CD4-positive, alpha-beta T cell treated with Interleukin-10 for 1 hour (primary cell): ENCODE data around the gene LSR.
A peak's percentile ranks its signal among the peaks of the same experiment; 100 is the strongest.
"Not testable (repeated sequence)": the region's sequence is repeated elsewhere in the genome, so short reads cannot be mapped to it uniquely, and the experiment has no call there.

ENCODE experiments used
- DNase-seq: peaks from one replicate; pipeline ENCODE4 v3.0.0-alpha.2; 2020

Gene LSR

DNA sequence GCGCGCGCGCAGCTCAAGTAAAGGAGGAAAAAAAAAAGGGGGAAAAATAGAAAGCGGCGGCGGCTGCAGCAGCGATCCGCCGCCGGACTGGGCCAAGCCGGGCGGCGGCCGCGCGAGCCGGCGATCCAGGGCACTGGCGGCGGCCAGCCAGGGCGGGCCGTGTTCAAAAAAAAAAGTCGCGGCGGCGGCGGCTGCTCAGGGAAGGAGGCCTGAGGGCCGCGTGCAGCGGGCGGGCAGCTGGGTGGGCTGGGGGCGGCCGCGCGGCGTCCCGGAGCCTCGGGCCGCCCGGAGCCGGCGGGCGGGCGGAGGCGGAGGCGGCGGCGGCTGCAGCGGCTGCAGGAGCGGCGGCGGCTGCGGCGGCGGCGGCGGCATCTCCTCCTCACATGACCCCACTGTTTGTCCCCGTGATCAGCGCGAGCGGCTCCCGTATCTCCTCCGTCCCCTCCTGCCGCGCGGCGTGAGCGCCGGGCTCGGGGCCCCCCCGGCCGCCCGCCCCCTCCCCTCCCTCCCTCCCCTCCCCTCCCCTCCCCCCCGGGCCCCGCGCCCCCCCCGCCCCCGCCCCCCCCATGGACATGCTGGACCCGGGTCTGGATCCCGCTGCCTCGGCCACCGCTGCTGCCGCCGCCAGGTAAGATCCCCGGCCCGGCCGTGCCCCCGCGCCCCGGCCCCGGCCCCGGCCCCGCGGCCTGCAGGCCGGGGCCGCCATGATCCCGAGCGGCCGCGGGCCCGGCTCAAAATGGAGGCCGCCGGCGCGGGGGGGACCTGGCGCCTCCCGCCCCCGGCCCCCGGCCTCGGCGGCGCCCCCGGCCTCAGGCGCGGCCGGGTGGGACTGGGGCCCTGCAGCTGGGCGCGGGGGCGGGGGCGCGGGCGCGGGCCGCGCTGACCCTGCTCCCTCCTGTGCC is 20.0 kb downstream of the LSR start, which contains the start of gene USF2:
Gene USF2 (plus strand): TSS at position 427 of the 902 bp plus-strand sequence. CDS start 140 bp downstream, at position 567.
- peak; percentile 66 for DNase-seq

DNA sequence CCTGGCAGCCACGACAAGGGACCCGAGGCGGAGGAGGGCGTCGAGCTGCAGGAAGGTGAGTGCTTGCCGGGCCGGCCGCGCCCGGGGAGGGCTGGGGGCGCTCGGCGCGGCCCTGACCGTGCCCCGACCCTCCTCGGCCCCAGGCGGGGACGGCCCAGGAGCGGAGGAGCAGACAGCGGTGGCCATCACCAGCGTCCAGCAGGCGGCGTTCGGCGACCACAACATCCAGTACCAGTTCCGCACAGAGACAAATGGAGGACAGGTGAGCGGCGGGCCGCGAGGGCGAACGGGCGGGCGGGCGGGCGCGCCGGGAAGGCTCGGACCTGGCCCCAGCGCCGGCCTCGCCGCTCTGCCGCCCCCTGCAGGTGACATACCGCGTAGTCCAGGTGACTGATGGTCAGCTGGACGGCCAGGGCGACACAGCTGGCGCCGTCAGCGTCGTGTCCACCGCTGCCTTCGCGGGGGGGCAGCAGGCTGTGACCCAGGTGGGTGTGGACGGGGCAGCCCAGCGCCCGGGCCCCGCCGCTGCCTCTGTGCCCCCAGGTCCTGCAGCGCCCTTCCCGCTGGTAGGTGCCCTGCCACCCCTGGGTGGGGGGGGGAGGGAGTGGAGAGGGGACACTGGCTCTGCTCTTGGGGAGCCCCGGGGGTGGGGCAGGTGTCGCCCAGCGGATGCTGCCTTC is 20.8 kb downstream of the LSR start:
- peak; percentile 84 for DNase-seq

DNA sequence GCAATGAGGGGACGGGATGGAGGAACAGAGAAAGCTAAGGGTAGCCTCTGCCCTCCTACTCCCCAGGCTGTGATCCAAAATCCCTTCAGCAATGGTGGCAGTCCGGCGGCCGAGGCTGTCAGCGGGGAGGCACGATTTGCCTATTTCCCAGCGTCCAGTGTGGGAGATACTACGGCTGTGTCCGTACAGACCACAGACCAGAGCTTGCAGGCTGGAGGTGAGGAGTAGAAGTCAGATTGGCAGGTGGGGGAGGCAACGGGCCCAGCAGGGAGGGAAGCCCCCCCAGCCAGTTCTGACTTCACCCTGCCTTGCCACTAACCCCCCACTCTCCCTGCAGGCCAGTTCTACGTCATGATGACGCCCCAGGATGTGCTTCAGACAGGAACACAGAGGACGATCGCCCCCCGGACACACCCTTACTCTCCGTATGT is 21.6 kb downstream of the LSR start:
- DNase-seq: no peak

- DNase-seq: no peak
These were observed 22.7 kb downstream of the LSR start for GRCh38 chr19:35271546-35271945.

DNA sequence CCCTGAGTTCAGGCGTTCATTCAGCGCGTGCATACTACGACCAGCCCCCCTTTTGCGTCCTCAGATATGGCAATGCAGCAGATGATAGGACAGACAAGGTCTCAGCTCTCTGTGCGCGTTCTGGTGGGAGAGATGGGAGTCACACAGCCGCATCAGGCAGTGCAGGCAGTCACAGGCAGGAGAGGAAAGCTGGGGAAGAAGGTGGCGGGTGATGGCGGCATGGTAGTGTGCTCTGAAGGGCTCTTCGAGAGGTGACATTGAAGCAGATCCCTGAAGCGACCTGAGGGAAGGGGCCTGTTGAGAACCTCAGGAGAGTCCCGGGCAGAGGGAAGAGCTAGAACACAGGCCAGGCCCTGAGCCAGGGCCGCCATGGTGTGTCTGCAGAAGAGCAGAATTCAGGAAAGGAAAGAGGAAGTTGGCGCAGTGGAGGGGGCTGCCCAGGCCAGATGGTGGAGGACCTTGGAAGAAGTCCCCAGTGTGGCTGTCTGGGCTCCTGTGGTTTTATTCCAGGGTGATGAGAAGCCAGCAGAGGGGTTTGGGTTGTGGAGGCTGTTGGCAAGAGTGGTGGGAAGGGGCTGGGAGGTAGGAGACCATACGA is 23.4 kb downstream of the LSR start:
- no peak for DNase-seq

DNA sequence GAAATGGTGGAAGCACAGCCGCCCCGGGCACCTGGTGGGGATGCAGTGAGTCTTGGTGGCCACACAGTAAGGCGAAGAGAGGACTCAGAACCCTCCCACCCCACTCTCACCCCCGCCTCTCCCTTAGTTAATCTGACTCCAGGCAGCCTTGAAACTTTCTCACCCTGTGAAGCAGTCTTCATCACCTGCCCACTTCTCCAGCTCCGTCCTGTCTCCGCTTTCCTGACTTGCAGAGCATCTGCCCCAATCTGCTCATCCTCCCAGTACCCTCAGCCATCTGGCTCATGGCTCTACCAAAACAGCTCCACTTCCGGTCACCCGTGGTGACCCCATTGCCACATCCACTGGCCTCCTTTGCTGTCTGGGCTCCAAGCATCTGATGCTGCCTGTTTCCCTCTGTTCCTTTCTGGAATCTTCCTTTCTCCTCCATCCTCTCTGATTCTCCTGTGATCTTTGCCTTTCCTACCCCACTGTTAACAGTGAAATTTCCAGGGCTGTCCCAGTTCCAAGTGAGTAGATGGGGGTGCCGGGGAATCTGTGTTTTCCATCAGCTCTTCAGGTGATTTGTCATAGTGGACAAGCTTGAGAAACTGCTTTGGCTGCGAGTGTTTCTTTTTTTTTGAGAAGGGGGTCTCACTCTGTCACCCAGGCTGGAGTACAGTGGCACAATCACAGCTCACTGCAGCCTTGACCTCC is 24.3 kb downstream of the LSR start:
- DNase-seq: no peak

GRCh38 chr19:35273686-35274259 is 25.0 kb downstream of the LSR start:
- DNase-seq: no peak

GRCh38 chr19:35274323-35274722 is 25.5 kb downstream of the LSR start:
- no peak for DNase-seq

- no peak for DNase-seq
These were observed 28.0 kb downstream of the LSR start for GRCh38 chr19:35276706-35277281.

- DNase-seq: no peak
These were observed 29.9 kb downstream of the LSR start for GRCh38 chr19:35278578-35279284.

GRCh38 chr19:35279374-35279773 is 30.6 kb downstream of the LSR start:
- no peak for DNase-seq

DNA sequence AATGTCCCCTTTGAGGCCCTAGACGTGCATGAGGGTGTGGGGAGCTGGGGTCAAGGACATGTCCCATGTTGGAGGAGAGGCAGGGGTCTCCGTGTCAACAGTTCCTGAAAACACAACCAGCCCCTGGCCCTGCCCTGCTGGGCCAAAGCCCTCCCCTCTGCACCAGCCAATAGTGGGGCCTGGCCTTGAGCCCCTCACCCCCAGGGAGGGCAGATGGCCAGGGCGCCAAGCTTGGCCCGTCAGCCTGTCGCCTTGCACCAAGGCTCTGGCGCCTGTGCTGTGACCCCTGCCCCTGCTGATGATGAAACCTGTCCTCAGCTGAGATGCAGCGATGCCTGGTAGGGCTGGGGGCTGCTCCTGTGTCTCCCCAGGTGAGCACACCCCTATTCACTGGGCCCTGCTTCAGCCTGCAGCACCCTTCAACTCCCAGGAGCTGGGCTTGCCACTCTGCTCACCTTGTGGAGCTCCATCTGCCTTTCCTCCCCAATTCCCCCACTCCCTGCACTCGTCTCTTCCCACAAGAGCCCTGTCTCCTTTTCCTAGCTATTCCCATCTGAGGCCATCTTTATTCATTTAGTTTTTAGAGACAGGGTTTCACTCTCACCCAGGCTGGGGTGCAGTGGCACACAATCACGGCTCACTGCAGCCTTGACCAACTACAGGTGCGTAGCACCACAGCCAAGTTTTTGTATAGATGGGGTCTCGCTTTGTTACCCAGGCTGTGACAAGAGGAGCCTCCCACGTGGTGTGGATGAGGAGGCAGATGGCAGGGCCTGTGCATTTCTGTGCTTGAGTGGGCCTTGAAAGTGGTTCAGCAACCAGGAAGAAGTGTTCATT is 31.4 kb downstream of the LSR start:
- DNase-seq: no peak

DNA sequence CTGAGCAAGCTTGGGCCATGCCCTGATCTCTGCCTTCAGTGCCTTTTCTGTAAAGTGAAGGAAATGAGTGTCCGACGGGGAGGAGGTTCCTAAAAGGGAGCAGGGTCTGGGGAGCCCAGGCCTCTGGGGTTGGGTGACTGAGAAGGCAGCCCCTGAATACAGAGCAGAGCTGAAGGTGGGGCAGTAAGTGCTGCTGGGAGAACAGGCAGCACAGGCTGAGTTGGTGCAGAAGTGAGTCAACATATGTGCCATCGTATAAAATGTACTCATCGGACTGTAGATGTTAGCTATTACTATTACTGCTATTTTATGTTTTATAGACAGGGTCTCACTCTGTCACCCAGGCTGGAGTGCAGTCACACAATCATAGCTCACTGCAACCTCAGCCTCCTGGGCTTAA is 32.5 kb downstream of the LSR start:
- no peak for DNase-seq

DNA sequence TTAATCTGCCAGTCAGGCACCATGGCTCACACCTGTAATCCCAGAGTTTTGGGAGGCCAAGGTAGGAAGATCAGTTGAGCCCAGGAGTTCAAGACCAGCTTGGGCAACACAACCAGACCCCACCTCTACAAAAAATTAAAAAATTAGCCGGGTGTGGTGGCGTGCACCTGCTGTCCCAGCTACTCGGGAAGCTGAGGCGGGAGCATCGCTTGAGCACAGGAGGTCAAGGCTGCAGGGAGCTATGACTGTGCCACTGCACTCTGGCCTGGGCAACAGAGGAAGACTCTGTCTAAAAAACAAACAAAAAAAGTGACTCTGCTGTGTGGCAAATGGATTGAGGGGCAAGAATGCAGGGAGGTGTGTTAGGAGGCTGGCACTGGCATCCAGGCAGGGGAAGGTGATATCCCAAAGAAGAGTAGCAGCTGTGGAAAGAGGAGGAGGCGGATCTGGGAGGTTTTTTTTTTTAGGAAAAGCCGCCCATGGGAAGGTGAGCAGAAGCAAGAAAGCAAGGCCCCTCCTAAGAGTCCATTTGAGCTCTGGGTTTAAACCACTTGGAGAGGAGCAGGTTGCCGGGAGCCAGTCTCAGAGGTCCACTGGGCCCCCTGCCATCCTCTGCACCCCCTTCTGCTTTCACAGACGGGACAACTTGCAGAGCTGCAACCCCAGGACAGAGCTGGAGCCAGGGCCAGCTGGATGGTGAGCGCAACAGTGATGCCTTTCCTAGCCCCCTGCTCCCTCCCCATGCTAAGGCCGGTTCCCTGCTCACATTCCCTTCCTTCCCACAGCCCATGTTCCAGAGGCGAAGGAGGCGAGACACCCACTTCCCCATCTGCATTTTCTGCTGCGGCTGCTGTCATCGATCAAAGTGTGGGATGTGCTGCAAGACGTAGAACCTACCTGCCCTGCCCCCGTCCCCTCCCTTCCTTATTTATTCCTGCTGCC is 35.6 kb downstream of the LSR start:
- no peak for DNase-seq

DNA sequence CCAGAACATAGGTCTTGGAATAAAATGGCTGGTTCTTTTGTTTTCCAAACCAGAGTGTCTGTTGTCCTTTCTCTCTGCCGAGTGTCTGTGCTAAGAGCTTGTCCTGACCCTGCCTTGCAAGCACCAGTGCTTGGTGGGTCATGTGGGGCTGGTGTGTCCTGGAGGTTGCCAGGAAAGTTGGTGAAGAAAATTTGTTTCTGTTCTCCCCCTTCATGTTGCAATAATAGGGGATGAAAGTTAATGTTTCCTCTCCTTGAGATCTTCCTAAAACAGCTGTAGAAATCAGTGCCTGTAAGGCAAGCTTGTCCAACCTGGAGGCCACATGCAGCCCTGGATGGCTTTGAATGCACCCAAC is 36.3 kb downstream of the LSR start:
- no peak for DNase-seq

GRCh38 chr19:35285465-35285864 is 36.7 kb downstream of the LSR start:
- not testable (repeated sequence) for DNase-seq

DNA sequence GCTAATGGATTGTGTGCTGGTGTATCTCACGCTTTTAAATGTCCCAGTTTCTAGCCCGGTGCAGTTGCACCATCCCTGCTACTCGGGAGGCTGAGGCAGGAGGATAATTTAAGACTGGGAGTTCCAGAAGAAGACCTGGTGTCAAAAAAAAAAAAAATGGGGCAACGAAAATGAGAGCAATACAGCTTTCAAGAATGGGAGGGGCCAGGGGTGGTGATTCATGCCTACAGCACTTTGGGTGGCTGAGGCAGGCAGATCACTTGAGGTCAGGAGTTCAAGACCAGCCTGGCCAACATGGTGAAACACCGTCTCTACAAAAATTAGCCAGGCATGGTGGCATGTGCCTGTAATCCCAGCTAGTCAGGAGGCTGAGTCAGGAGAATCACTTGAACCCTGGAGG is 37.3 kb downstream of the LSR start:
- not testable (repeated sequence) for DNase-seq

- DNase-seq: no peak
These were observed 38.9 kb downstream of the LSR start for GRCh38 chr19:35287713-35288112.

- DNase-seq: no peak
These were observed 39.5 kb downstream of the LSR start for GRCh38 chr19:35288331-35288730.

DNA sequence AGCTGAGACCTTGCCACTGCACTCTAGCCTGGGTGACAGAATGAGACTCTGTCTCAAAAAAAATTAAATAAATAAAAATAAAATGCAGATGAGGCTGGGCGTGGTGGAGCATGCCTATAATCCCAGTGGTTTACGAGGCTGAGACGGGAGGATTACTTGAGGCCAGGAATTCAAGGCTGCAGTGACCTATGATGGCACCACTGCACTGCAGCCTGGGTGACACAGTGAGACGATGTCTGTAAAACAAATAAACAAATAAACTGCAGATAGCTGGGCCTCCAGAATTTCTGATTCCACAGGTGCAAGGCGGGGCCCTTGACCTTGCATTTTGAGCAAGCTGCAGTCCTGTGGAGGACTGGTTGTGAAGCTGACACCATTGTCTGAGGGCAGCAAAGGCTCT is 40.1 kb downstream of the LSR start:
- DNase-seq: no peak
